GM19043 (cell line): ENCODE results near the gene PLAC1.

Experiments
- ATAC-seq: cut with Tn5 transposase; IDR thresholded peaks from one replicate; pipeline ENCODE4 v1.9.1; 2021; ENCODE audit warnings: low read depth; ENCODE audit not compliant: unreplicated experiment

PLAC1 gene

DNA sequence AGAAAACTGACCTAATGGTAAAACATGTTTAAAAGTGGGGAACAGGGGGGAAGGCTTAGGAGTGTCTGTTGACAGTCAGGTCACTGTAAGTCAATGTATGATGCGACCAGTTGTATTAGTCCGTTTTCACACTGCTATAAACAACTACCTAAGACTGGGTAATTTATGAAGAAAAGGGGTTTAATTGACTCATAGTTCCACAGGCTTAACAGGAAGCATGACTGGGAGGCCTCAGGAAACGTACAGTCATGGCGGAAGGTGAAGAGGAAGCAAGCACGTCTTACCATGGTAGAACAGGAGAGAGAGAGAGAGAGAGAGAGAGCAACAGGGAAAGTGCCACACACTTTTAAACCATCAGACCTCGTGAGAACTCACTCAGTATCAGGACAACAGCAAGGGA is 13.0 kb upstream of the PLAC1 start:
- ATAC-seq = no peak

DNA sequence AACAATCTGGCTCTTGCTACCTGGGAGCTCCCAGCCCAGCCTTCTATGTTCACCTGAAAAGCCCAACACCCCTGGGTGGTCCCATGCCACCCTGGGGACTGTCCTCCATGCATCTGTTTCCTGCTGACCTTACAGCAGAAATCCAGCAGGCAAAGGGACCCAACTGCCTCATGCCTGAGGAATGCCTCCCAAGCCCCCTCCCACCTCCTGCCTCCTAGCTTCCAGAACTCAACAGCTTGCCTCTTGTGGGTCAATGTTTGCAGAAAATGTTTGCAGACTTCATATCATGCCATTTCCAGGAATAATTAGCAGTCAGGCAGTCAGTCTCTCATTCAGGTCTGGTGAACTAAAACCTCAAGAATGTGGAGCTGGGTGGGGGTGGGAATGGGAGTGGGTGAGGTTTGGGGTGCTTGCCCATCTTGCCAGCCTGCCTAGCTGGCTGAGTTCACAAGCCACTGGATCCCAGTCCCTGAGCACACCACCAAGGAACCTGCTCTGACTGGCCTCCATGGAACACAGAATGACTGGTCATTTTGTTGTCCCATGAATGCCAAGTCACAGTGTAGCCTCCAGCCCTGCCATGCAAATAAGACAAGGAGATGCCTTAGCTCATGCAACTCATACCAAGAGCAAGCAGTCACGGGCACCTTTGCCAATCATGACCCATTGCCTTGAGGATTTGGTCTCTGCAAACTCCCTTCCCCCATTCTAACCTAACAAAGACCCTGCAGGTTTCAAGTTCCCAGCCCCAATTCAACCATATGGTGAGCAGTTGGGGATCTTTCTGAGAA is 12.1 kb upstream of the PLAC1 start:
- no peak for ATAC-seq

DNA sequence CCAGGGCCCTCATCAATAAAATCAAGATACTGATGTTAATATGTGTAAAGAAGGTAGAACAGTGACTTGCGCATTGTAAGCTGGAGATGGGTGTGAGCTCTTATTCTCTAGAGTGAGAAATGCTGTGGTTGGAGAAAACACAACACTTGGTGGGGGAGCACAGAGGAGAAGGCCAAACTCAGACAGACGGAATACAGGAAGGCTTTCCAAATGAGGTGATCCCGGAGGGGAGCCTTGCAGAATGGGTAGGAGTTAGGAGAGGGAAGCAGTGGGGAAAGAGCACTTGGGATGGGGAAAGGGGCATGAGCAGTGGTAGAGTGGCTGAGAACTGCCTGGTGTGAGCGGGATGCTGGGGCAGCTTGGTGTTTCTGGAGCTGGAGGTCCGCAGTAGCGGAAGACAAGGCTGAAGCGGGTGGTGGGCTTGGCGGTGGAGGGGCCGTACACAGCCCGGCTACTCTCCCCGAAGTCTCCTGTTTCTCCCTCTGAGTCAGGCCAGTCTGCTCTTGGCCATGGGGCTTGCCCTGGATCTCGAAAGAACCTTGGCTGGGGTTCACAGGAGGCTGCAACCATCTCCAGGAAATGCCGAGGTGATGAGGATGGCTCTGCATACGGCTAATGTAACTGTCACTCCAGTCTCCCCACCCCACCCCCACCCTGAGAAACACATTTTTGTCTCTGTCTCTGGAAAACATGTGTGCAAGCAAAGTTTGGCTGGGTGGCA is 11.3 kb upstream of the PLAC1 start:
- no peak for ATAC-seq

DNA sequence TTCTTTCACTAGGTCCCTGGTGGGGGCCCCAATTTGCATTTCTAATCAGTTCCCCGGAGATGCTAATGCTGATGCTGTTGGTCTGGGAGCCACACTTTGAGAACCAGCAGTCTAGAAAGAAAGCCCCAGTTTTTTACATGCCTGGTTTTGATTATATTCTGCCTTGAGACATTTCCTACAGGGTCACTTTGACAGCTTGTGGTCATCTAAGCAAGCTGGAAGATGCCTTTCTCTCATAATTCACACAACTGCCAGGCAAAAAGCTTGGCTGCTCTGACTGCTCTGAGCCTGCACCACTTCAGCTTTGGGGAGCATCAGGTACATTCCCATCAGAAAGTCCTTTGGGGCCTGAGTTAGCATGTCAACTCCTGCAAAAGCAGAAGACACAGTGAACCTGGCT is 5.9 kb upstream of the PLAC1 start:
- no peak for ATAC-seq

DNA sequence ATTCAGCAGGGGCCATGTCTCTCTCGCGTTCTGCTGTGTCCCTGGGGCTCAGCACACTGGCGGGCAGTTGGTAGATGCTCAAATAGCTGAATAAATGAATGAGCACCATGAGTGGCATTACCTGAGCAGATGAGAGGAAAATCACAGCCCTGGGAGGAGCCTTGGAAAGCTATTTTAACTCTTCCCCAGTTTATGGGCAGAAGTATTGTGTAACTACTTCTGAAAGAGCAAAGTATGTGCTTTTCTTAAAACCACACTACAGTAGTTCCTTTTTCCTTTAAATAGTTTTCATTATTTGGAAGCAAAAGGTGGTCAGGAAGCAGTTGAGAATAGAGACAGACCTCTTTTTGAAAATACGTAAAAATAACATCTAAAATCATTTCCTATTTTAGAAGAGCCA is 3.0 kb upstream of the PLAC1 start:
- no peak for ATAC-seq

DNA sequence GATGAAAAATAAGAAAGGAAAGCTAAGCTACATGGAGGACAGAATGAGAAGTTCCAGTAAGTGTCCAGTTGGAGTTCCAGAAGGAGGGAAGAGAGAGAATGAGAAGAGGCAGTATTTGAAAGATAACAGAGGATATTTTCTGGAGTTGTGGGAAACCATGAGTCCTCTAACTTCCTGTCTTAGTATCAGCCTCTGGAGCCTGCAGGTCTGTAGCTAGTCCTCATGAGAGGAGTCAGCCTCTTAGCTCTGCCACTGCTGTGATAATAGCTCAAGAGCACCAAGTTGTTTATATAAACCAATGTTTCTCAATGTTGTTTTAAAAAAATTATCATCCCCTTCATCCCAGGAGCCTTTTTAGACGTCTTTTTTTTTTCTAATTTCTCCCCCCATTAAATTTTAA is 2.4 kb upstream of the PLAC1 start:
- no peak for ATAC-seq

DNA sequence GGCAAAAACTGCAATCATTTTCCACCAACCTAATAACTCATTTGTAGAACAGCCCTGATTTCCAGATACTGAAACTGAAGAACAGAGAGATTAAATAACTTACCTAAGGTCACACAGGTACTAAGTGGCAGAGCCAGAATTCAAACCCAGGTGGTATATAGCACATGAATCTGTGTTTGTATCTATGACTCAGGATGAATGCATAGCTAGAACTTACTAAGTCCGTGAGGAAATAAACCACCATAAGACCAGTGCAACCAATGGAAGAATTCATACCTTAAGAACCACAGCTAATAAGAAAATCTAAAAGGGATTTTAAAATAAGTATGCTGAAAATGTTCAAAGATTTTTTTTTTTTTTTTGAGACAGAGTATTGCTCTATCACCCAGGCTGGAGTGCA is 1.5 kb upstream of the PLAC1 start:
- ATAC-seq = no peak

DNA sequence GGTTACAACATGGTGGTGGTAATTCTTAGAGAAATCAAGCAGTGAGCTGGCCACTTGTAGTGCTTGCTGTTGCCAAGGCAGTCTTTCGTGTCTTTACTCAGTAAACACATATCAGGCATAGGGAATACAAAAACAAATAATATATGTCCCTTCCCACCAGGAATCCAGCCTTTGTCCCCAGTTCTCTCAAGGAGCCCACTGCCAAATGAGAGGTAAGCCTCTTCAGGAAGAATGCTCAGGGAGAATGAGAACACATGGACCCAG is 421 bp upstream of the PLAC1 start:
- ATAC-seq = no peak

DNA sequence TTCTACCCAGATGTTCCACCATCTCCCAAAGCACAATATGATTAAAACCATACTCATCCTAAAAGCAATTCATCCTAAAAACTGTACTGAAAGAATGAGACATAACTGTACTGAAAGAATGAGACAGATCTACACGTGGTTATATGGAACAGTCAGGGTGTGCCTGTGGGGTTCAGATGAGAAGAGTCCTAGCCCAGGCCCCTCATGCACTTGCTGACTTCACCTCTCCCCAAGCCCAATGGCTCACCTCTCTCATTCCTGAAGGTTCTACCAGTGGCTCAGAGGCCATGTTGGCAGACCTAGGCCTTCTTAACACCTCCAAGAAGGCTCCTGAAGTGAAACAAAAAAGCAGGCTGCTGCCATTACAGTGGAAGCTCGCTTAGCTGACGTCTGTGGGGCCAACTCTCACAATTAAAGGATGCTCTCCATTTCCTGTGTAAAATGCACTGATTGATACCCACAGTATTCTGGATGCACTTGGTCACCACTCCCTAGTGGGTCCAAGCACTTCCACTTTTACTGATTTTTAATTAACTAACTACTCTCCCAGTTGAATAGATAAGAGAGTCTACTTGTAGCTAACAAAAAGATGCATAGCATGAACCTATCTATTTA is 3.8 kb downstream of the PLAC1 start:
- ATAC-seq = no peak

DNA sequence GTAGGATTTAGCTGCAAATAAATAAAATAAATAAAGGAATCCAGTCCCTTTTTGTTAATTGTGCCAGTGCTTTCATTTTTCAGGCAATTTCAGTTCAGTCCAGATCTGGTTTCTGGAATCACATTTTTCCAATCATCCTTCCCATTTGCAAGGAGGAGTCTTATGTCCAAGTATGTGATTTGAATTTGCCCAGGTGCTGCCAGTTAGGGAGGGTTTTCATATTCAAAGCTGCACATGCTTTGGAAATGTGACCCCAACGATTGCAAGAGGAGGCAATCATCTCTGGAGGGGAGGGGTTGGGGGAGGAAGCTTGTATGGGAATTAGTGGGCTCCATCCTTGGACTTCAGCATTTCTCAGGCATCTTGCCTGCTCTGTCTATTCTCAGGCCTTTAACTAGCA is 4.4 kb downstream of the PLAC1 start:
- no peak for ATAC-seq

DNA sequence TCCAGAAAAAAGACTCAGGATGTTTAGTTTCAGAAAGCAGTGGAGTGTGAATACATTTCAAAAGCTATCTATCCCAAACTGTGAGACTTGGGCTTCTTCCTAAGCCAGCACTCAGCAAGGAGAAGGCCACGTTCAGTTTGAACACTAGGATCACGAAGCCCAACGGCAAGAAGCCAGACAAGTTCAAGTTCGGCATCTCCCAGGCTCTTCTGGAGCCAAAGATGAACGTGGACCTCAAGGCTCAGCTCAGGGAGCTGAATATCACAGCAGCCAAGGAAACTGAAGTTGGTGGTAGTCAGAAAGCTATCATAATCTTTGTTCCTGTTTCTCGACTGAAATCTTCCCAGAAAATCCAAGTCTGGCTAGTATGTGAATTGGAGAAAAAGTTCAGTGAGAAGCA is 7.6 kb downstream of the PLAC1 start:
- ATAC-seq = no peak

DNA sequence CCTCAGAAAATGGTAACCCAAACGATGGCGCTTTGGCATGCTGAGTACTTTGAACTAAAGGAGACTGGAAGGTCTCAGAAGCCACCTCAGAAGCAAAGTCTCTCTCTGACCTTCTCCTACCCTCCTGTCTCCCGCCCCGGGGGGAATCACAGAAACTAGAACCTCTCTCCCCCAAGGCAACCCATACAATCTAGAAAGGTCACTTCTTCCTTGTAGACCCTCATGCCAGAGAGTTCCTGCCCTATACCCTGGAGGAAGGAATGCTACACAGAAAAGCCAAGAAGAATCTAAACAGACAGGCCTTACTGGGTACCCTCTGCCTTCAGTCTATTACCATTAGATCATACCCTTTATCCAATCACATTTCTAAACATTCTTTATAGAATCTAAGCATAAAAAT is 8.5 kb downstream of the PLAC1 start:
- no peak for ATAC-seq

DNA sequence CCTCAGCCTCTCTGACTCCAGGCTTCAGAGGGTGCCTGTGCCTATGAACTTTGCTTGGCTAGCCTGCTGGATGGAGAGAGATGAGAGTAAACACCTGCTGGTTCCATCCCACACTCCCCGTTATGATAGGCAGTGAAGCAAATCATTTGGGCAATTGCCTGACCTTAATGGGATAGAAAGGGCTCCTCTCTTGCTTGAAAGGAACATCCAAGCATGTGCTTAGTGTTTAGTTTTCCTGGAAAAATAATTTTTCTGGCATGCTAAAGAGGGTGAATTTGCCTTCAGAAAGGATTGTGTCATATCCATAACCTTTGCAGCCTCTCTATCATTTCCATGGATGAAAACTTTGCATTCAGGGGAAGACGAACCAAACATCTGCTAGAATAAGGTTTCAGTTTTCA is 10.8 kb downstream of the PLAC1 start:
- ATAC-seq = no peak

DNA sequence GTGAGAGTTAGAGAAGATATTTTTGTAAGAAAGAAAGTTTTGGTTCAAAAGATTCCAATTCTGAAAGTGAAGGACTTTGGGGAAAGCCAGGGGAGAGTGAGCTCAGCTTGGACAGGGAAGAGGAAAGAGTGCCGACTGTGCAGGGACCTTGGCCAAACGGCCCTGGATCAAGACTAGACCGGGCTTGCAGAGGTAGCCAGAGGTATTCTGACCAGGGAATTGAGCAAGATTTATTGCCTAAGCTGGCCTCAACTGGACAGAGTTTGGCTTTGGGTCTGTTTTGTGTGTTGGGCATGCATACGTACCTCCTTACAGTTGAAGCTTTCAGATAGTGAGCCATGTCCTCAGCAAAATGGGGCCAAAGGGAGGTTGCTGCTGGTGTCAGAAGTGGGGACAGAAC is 11.6 kb downstream of the PLAC1 start:
- ATAC-seq = no peak

DNA sequence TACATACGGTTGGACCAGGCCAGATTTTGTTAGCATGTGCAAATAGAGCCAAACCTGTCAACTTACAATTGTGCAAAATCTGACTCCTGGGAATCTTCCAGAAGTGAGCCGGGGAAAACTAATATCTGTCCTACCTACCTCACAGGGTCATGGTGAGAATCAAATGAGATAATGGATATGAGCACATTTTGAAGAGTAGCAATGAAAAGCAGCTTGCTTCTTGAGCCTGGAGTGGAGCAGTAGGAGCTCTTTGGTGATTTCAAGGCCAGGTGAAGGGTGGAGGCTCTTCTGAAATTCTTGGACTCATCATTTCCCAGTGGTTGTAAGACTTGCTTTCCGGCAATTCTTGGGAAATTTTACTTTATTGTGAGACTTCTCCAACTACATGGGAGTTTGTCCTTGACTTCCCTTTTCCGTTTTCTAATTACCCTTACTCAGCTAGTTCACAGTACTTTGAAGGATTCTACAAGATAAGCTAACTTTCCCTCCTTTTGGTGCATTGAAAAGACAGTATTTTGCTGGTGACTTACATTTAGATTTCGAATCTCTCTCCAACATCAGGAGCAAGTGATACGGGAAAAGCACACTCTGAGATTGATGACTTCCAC is 12.2 kb downstream of the PLAC1 start:
- no peak for ATAC-seq

DNA sequence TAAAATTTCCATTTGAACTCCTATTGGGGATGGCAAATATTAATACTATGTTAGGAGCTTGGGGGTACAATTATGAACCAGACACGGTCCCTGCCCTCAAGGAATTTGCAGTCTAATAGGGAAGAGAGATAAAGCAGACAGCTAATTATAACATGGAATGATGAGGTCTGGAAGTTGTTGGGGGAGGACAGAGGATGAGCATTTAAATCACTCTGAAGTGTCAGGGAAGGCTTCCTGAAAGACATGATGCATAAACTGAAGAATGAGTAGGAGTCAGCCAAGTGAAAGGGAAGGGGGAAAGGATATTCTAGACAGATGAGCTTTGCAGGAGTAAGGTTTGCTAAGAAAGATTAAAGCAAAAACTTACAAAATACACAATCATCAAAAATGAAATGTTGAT is 15.9 kb downstream of the PLAC1 start:
- ATAC-seq = no peak

DNA sequence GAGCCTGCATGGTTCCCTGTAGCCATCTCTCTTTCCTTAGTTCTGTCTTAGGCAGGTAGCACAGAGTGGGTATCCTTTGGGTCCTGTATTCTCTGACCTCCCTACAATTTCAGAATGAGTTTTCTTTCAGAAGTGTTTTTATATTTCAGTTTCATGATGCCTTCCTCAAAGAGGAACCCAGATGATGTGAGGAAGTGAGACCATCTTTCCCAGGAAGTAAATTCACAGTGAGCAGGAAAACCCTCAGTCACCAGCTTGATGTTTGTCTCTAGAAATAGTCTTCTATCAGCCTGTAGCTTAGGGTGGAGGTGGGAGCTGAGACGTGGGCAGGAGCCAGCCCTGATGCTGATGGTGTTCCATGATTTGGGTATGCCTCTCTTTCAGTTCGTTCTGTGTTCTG is 16.9 kb downstream of the PLAC1 start:
- ATAC-seq = no peak

DNA sequence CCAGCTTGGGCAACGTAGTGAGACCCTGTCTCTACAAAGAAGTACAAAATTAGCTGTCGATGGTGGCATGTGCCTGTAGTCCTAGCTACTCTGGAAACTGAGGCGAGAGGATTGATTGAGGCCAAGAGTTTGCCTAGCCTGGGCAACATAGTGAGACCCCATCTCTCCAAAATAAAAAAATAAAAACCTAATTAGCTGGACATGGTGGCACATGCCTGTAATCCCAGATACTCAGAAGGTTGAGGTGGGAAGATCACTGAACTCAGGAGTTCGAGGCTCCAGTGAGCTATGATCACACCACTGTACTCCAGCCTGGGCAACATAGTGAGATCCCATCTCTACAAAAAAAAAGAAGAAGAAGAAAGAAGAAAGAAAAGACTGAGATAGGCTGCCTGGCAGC is 17.4 kb downstream of the PLAC1 start:
- ATAC-seq = no peak

DNA sequence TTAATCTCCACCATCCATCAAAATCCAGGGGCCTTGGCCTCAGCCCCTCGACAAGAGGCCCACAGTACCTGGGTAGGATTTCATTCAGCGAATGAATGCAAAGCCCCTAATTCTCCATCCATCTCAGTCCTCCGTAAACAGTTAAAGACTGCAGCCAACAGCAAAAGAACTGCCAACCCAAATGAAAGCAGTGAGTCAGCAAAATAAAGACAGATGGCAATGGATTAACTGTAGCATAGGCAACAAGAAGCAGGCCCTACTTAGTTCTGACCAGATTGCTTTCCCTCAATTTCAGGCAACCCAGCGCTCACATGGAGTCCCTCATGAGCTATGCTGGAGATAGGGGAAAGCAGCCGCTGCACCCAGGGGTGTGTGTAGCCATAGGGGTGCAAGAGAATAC is 21.4 kb downstream of the PLAC1 start:
- no peak for ATAC-seq

DNA sequence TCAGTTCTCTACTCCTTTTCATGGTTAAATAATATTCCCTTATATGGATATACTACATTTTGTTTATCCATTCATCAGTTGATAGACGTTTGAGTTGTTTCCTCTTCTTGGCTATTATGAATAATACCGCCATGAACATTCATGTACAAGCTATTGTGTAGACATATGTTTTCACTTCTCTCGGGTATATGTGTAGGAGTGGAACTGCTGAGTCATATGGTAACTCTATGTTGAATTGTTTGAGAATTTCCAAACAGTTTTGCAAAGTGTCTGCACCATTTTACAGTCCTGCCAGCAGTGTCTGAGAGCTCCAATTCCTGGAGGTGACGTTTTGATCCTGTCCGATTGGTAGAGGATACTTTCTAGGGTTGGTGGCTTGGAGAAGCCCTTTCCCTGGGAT is 23.6 kb downstream of the PLAC1 start:
- no peak for ATAC-seq

DNA sequence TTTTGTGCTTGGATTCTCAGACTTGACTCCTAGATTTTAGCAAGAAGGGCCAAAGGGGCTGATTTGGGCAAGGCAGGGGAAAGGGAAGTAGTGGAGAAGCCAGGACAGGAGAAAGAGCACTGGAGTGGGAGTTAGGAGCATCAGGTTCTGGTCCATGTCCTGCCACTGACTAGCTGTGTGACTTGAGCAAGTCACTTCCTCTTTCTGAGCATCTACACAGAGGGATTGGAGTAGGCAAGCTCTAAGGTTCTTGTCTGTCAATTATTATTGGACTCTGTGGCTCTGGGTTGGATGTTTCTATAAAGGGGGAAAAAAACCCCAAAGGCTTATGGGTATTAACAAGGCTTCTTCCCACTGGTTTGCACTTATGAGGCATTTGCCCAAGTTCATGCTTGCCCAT is 24.4 kb downstream of the PLAC1 start:
- ATAC-seq = no peak

DNA sequence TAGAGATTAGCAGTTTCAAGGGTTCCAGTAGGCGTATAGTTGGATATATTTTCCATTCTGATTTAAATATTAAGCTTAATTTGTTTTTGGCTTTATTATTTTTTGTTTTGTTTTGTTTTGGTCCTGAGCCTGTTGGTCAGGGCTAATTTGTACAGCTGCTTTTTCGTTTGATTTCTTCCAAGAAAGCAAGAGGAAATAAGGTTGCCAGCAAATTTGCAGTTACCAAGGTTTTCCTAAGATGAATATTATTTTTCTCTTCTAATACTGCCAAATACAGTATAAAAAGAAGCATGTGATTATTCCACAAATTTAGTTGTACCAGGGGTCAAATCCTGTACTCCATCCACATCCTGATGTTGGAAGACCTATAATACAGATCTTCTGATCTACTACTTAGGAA is 24.9 kb downstream of the PLAC1 start:
- ATAC-seq = no peak
